Measurements from ENCODE around the gene PRSS21. TPM values are rescaled to one million over a fixed set of nuclear protein-coding genes. Genes with fewer than 3 reads are reported as not detected.

Gene PRSS21
- total and polyA plus RNA-seq, 8 donors, result 0.59 to 3.2 (median 1.0) TPM; not detected in 1

DNA sequence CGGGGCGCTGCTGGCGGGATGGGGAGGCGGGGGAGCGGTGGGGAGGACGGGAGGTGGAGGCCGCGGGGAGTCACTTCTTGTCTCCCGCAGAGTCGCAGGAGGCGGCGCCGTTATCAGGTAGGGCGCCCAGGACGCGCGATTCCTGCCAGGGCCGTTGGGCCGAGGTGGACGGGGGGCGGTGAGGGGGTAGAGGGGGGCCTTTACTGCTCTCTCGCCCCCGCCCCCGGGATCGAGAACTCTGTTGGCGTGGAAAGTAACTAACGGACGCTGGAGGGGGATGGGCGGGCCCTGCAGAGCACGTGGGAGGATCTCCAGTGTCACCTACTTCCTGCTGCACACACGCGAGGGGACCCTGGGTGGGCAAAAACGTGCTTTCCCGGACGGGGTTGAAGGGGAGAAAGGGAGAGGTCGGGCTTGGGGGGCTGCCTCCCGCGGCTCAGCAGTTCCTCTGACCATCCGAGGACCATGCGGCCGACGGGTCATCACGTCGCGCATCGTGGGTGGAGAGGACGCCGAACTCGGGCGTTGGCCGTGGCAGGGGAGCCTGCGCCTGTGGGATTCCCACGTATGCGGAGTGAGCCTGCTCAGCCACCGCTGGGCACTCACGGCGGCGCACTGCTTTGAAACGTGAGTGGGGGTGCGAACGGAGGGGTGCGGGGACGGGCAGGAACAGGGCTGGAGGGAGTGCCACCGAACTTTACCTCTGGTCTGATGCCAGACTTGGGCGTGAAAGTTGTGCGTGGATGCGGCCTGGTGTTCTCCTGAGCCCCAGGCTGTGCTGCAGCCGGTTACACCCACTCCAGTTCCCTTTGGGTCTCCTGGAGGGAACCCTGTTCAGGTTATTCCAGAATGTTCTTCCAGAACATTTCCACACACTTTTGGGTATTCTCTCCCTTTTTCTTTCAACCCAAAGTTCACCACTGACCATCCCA is 569 bp downstream of the PRSS21 start:
- Histone ChIP-seq H3K36me3 (no peaks in the 10 kb centered on the region), H3K27me3 (no peaks in the 10 kb centered on the region), H3K4me1 (no peaks in the 10 kb centered on the region), H3K27ac (no peak overlapping the region), H3K9me3 (no peaks in the 10 kb centered on the region), H3K4me3 (no peak overlapping the region)
- TF ChIP-seq, protein P1, sequence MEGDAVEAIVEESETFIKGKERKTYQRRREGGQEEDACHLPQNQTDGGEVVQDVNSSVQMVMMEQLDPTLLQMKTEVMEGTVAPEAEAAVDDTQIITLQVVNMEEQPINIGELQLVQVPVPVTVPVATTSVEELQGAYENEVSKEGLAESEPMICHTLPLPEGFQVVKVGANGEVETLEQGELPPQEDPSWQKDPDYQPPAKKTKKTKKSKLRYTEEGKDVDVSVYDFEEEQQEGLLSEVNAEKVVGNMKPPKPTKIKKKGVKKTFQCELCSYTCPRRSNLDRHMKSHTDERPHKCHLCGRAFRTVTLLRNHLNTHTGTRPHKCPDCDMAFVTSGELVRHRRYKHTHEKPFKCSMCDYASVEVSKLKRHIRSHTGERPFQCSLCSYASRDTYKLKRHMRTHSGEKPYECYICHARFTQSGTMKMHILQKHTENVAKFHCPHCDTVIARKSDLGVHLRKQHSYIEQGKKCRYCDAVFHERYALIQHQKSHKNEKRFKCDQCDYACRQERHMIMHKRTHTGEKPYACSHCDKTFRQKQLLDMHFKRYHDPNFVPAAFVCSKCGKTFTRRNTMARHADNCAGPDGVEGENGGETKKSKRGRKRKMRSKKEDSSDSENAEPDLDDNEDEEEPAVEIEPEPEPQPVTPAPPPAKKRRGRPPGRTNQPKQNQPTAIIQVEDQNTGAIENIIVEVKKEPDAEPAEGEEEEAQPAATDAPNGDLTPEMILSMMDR (IDR thresholded peaks at IDR 0.05), result no peak
- intact Hi-C loops (cut with DNase I), result no loop called here
- WGBS, 2 donors, result 60 to 71% methylated on average over 50 to 68 of the region's 68 CpGs
- ATAC-seq, result peak in 1 of 4 donors; percentile 31
- DNase-seq, result peak in 1 of 6 donors; percentile 54
- no peak for FAIRE-seq

DNA sequence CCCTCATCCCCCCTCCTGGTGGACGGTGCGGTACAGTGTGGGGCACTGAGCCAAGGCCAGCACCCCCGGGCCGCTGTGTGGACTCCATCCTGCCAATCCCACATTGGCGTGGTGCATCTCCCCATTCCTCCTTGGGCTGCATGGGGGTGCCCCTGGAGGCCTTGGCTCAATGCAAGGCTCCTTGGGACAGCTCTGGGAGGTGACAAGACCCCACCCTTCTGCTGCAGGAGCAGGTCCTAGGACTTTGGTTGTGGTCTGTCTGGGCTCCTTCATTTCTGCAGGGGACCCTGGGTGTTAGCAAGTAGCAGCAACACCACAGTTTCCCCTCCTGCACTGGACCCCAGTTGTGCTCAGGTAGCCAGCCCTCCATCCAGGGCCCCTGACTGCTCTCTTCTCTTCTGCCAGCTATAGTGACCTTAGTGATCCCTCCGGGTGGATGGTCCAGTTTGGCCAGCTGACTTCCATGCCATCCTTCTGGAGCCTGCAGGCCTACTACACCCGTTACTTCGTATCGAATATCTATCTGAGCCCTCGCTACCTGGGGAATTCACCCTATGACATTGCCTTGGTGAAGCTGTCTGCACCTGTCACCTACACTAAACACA is 1.3 kb downstream of the PRSS21 start:
- Histone ChIP-seq H3K9me3 (no peaks in the 10 kb centered on the region), H3K4me3 (no peak overlapping the region), H3K27me3 (no peaks in the 10 kb centered on the region), H3K4me1 (no peaks in the 10 kb centered on the region), H3K27ac (no peak overlapping the region), H3K36me3 (no peaks in the 10 kb centered on the region)
- ATAC-seq, result no peak
- FAIRE-seq, result no peak
- intact Hi-C loops (cut with DNase I), result no loop called here
- TF ChIP-seq, protein P1 (IDR thresholded peaks at IDR 0.05), result no peak
- DNase-seq, result peak in 1 of 6 donors; percentile 34
- 76 to 79% methylated on average over 10 of the region's 10 CpGs for WGBS, 2 donors

DNA sequence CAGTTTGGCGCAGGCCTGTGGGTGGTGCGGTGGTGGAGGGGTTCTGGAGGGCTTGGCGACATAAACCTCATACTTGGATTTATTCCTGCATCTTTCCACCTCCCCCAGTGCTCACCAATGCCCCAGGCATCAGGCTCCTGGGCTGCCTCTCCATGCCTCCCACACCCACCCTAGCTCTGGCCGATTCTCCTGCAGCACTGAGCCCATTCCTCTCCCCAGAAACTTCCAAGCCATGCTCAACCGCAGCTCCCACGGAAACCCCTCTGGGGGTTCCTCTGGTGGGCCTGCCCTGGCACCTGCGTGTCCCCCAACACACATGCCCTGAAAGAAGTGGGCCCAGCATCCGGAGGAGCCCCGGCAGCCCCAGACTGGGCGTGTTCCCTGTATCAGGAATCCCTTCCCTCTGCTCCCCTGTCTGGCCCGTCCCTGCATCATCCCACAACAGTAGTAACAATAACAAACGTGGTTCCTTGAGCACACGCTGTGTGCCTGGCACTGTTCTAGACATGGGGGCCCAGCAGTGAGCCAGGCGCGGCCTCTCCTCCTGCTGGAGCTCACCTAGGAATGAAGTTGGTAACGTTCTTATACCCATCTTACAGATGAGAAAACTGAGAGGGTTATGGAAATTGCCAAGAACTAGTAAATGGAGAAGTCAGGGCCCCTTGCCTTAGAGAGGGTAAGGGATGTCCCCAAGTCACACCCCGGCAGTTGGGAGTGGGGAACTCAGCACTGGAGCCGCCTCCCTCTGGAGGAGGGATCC is 2.3 kb downstream of the PRSS21 start:
- no peak overlapping the region for H3K27ac ChIP-seq
- no peaks in the 10 kb centered on the region for H3K27me3 ChIP-seq
- TF ChIP-seq, protein P1 (IDR thresholded peaks at IDR 0.05), result no peak
- H3K4me3 ChIP-seq, result no peak overlapping the region
- FAIRE-seq (no peak), ATAC-seq (no peak), DNase-seq (peak in 2 of 6 donors; percentile 38 to 42)
- no peaks in the 10 kb centered on the region for H3K4me1 ChIP-seq
- no peaks in the 10 kb centered on the region for H3K36me3 ChIP-seq
- intact Hi-C loops (cut with DNase I), result no loop called here
- 78 to 82% methylated on average over 17 to 18 of the region's 18 CpGs for WGBS, 2 donors
- no peaks in the 10 kb centered on the region for H3K9me3 ChIP-seq

DNA sequence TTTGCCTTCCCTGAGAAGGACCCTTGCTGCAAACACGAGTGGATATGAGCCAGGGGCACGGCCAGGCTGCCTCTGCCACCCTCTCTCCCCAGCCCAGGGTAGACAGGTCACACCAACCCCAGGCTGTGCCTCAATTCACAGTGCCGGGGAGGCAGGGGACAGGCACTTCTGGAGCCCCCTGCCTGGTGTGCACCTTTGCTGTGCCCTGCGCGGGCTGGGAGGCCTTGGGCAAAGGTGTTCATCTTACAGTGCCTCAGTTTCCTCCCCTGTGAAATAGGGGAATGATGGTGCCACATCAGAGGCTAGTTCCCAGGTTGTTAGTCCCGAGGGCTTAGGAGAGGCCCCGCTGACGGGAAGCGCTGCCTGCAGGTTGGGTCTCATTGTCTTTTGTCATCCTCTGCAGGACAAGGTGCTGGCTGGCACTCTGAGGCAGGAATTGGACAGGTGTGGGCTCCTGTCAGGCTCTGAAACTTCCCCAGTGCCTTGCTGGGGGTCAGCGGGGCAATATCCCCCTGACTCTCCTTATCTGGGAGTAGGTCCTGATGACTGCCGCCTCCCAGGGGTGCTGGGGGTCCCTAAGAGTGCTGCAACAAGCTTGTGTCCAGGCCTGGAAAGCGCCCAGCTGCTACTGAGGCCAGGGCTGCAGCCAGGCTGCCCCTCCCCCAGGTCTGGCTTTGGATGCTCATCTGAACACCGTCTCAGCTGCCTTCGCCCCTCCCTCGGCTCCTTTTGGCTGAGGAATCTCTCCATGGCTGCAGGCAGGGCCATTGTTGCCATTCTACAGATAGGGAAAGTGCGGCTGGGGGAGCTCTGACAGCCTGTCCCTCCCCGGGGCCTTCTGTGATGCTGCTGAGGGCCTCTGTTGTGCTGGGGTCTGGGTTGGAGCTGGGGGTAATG is 3.1 kb downstream of the PRSS21 start:
- no peak overlapping the region for H3K4me3 ChIP-seq
- 57 to 61% methylated on average over 17 of the region's 17 CpGs for WGBS, 2 donors
- no peaks in the 10 kb centered on the region for H3K27me3 ChIP-seq
- no peaks in the 10 kb centered on the region for H3K9me3 ChIP-seq
- ATAC-seq, result no peak
- FAIRE-seq, result no peak
- peak in 2 of 6 donors; percentile 40 to 47 for DNase-seq
- no peaks in the 10 kb centered on the region for H3K36me3 ChIP-seq
- TF ChIP-seq, protein P1 (IDR thresholded peaks at IDR 0.05), result no peak
- H3K4me1 ChIP-seq, result no peaks in the 10 kb centered on the region
- H3K27ac ChIP-seq, result no peak overlapping the region
- intact Hi-C loops (cut with DNase I), result no loop called here

Data from pancreas (tissue), 10 donors.